Gastroesophageal sphincter (tissue), 4 donors: Measurements from ENCODE around the gene RAB27B. TPM values are rescaled to one million over a fixed set of nuclear protein-coding genes. Genes with fewer than 3 reads are reported as not detected.

Experiments
- ATAC-seq: fragments of 150-250 bp; one replicate; pipeline ENCODE4 v1.9.1; 2016; ENCODE audit warnings: mild to moderate bottlenecking, moderate library complexity
- H3K27ac ChIP-seq, 4 donors: fragments of 200-600 bp; sonication (generic) in 3 of 4; 1 replicate in 3 of 4; 2 replicates in 1 of 4; pipeline ENCODE4 v1.5.1; 2016 to 2019
- H3K27me3 ChIP-seq: fragments of 200-600 bp; sonication (generic); one replicate; pipeline ENCODE4 v1.5.1; 2019
- H3K36me3 ChIP-seq, 2 donors: fragments of 200-600 bp; sonication (generic); one replicate each; pipeline ENCODE4 v1.5.1; 2019; ENCODE audit warnings: control low read depth in 1 of 2
- H3K4me1 ChIP-seq, 3 donors: fragments of 200-600 bp; sonication (generic); 1 replicate in 2 of 3; 2 replicates in 1 of 3; pipeline ENCODE4 v1.5.1; 2016 to 2019; ENCODE audit warnings: control low read depth in 2 of 3
- H3K4me3 ChIP-seq, 2 donors: fragments of 200-600 bp; sonication (generic); one replicate each; pipeline ENCODE4 v1.5.1; 2019; ENCODE audit warnings: mild to moderate bottlenecking in 1 of 2, moderate library complexity in 1 of 2
- H3K9me3 ChIP-seq, 3 donors: fragments of 200-600 bp; sonication (generic); one replicate each; pipeline ENCODE4 v1.5.1; 2017 to 2019; ENCODE audit warnings: control low read depth in 2 of 3
- CTCF ChIP-seq, 4 experiments: fragments of 200-600 bp in 2 of 4; fragments of 450-650 bp in 2 of 4; sonication (generic) in 1 of 4; IDR thresholded peaks; one replicate each; pipeline ENCODE4 v1.5.1; 2017 to 2019; ENCODE audit warnings: antibody characterized with exemption in 4 of 4, mild to moderate bottlenecking in 2 of 4, moderate library complexity in 2 of 4
- EP300 ChIP-seq: sonication (generic); formaldehyde crosslinking; IDR thresholded peaks from one replicate; pipeline ENCODE4 v1.6.1; 2017; ENCODE audit warnings: antibody characterized with exemption, mild to moderate bottlenecking
- POLR2A ChIP-seq, 2 donors: fragments of 450-650 bp; IDR thresholded peaks; one replicate each; pipeline ENCODE4 v1.6.1; 2017; ENCODE audit warnings: antibody characterized with exemption in 2 of 2, mild to moderate bottlenecking in 2 of 2, moderate library complexity in 1 of 2
- POLR2AphosphoS5 ChIP-seq: sonication (generic); formaldehyde crosslinking; IDR thresholded peaks from one replicate; pipeline ENCODE4 v1.6.1; 2017; ENCODE audit warnings: antibody characterized with exemption
- WGBS, 2 donors: methylation state at CpG; one replicate each; pipeline ENCODE4 v1.1.5; 2018; ENCODE audit warnings: low coverage in 1 of 2; 5-methylcytosine and 5-hydroxymethylcytosine counted together
- total RNA-seq, 4 donors: library from RNA; depleted of rRNA; stranded (reverse); fragments of >200 nt; gene quantifications; one replicate each; pipeline ENCODE4 v1.1.0, GENCODE V29; 2016

RAB27B gene
- total RNA-seq, 4 donors from 2014 or later = 0.31 to 3.0 (median 0.69) TPM

- Histone ChIP-seq H3K36me3 (no peaks in the 10 kb centered on the region), H3K27ac (no peak overlapping the region), H3K4me3 (no peak overlapping the region), H3K4me1 (no peaks in the 10 kb centered on the region), H3K9me3 (no peaks in the 10 kb centered on the region), H3K27me3 (no peaks in the 10 kb centered on the region)
- TF ChIP-seq POLR2AphosphoS5 = no peak
- no peak for TF ChIP-seq CTCF (IDR thresholded peaks at IDR 0.05)
- TF ChIP-seq POLR2A (IDR thresholded peaks at IDR 0.05) = no peak
- WGBS, 2 donors = 67% methylated on average over 1 to 2 of the region's 2 CpGs
- ATAC-seq = no peak
These were observed 60.7 kb downstream of the RAB27B start for GRCh38 chr18:54888933-54889332.

GRCh38 chr18:54899500-54899899 lies 71.2 kb downstream of the RAB27B start:
- Histone ChIP-seq H3K27me3 (no peaks in the 10 kb centered on the region), H3K27ac (no peak overlapping the region), H3K36me3 (no peaks in the 10 kb centered on the region), H3K4me1 (no peaks in the 10 kb centered on the region), H3K9me3 (no peaks in the 10 kb centered on the region), H3K4me3 (no peak overlapping the region)
- no peak for TF ChIP-seq POLR2AphosphoS5
- no peak for TF ChIP-seq POLR2A (IDR thresholded peaks at IDR 0.05)
- TF ChIP-seq EP300 = no peak
- no peak for TF ChIP-seq CTCF (IDR thresholded peaks at IDR 0.05)
- ATAC-seq = no peak

- WGBS, 2 donors = 63 to 78% methylated on average over 1 to 2 of the region's 2 CpGs
- Histone ChIP-seq H3K4me3 (no peak overlapping the region), H3K27me3 (no peaks in the 10 kb centered on the region), H3K9me3 (no peaks in the 10 kb centered on the region), H3K4me1 (no peaks in the 10 kb centered on the region), H3K27ac (no peak overlapping the region), H3K36me3 (no peaks in the 10 kb centered on the region)
- no peak for TF ChIP-seq POLR2A (IDR thresholded peaks at IDR 0.05)
- TF ChIP-seq EP300 = no peak
- TF ChIP-seq CTCF (IDR thresholded peaks at IDR 0.05) = no peak
- no peak for TF ChIP-seq POLR2AphosphoS5
- no peak for ATAC-seq
These were observed 72.0 kb downstream of the RAB27B start for GRCh38 chr18:54900290-54900689.

- H3K27ac ChIP-seq = no peak overlapping the region
- no peaks in the 10 kb centered on the region for H3K4me1 ChIP-seq
- H3K4me3 ChIP-seq = no peak overlapping the region
- H3K27me3 ChIP-seq = no peaks in the 10 kb centered on the region
- TF ChIP-seq EP300 (no peak), CTCF (IDR thresholded peaks at IDR 0.05) (no peak), POLR2A (IDR thresholded peaks at IDR 0.05) (no peak), POLR2AphosphoS5 (no peak)
- no peaks in the 10 kb centered on the region for H3K36me3 ChIP-seq
- 88 to 90% methylated on average over 2 of the region's 2 CpGs for whole genome bisulfite sequencing, 2 donors
- H3K9me3 ChIP-seq = no peaks in the 10 kb centered on the region
- no peak for ATAC-seq
These were observed 76.3 kb downstream of the RAB27B start for GRCh38 chr18:54904581-54904980.

GRCh38 chr18:54905629-54906028 lies 77.4 kb downstream of the RAB27B start:
- no peak for ATAC-seq
- Histone ChIP-seq H3K4me1 (no peaks in the 10 kb centered on the region), H3K36me3 (no peaks in the 10 kb centered on the region), H3K27ac (no peak overlapping the region), H3K9me3 (no peaks in the 10 kb centered on the region), H3K4me3 (no peak overlapping the region), H3K27me3 (no peaks in the 10 kb centered on the region)
- TF ChIP-seq CTCF (IDR thresholded peaks at IDR 0.05) (no peak), EP300 (no peak), POLR2AphosphoS5 (no peak), POLR2A (IDR thresholded peaks at IDR 0.05) (no peak)
- WGBS, 2 donors = 94 to 100% methylated on average over 3 to 5 of the region's 5 CpGs
